PC-3 (cell line): ENCODE measurements around the gene EXOSC10. TPM values are rescaled to one million over a fixed set of nuclear protein-coding genes. Genes with fewer than 3 reads are reported as not detected.

Experiments used
- ATAC-seq: fragments of 200-7000 bp; cut with Tn5 transposase; 2 replicates; pipeline ENCODE4 v1.9.1; 2020; ENCODE audit warnings: mild to moderate bottlenecking, moderate library complexity
- BruUV-seq: library from RNA; stranded (reverse); fragments of 400-500 nt; replicated peaks from 2 replicates; lab custom pipeline; 2021; lab: Mats Ljungman, UMichigan
- CTCF ChIA-PET: fragments of 300-600 bp; sonication (Branson Sonifier 250); formaldehyde crosslinking; loops from one replicate; lab custom pipeline; 2022; ENCODE audit warnings: antibody characterized with exemption; lab: Charles Lee
- POLR2A ChIA-PET: fragments of 300-600 bp; sonication (Branson Sonifier 250); formaldehyde crosslinking; loops from one replicate; lab custom pipeline; 2022; ENCODE audit warnings: antibody characterized with exemption; ENCODE audit not compliant: unreplicated experiment; lab: Charles Lee
- DNase-seq: peaks from one replicate; pipeline ENCODE4 v3.0.0-alpha.2; 2015
- H2AFZ ChIP-seq: fragments of 300-600 bp; sonication (generic); 2 replicates; pipeline ENCODE4 v1.6.0; 2016; ENCODE audit warnings: antibody characterized with exemption, low read length
- H3F3A ChIP-seq: fragments of 300-600 bp; sonication (generic); one replicate; pipeline ENCODE4 v1.6.0; 2017; ENCODE audit warnings: antibody characterized with exemption, low read length, control low read depth, mild to moderate bottlenecking; ENCODE audit not compliant: unreplicated experiment
- H3K27ac ChIP-seq: fragments of 300-600 bp; sonication (generic); 2 replicates; pipeline ENCODE4 v1.5.1; 2016; ENCODE audit warnings: mild to moderate bottlenecking, low read length
- H3K27me3 ChIP-seq: fragments of 300-600 bp; sonication (generic); 2 replicates; pipeline ENCODE4 v1.6.1; 2016; ENCODE audit warnings: low read length, mixed read lengths
- H3K36me3 ChIP-seq: fragments of 300-600 bp; sonication (generic); 2 replicates; pipeline ENCODE4 v1.6.1; 2016; ENCODE audit warnings: low read depth, mixed run types, low read length, mixed read lengths
- H3K4me1 ChIP-seq: fragments of 300-600 bp; sonication (generic); 2 replicates; pipeline ENCODE4 v1.5.1; 2016; ENCODE audit warnings: low read length; ENCODE audit not compliant: insufficient read depth
- H3K4me2 ChIP-seq: fragments of 300-600 bp; sonication (generic); 2 replicates; pipeline ENCODE4 v1.6.0; 2016; ENCODE audit warnings: low read length
- H3K4me3 ChIP-seq: fragments of 300-600 bp; sonication (generic); 2 replicates; pipeline ENCODE4 v1.5.1; 2016; ENCODE audit warnings: mild to moderate bottlenecking, low read length, mixed read lengths
- H3K79me2 ChIP-seq: fragments of 300-600 bp; sonication (generic); 2 replicates; pipeline ENCODE4 v1.6.1; 2017; ENCODE audit warnings: low read length, mixed read lengths
- H3K9ac ChIP-seq: fragments of 300-600 bp; sonication (generic); 2 replicates; pipeline ENCODE4 v1.6.0; 2016; ENCODE audit warnings: mild to moderate bottlenecking, low read length
- H3K9me2 ChIP-seq: fragments of 300-600 bp; sonication (generic); replicated peaks from 2 replicates; pipeline ENCODE4 v1.6.1; 2016; ENCODE audit warnings: mixed run types, low read length, mixed read lengths
- H3K9me3 ChIP-seq: fragments of 300-600 bp; sonication (generic); 2 replicates; pipeline ENCODE4 v1.6.1; 2016; ENCODE audit warnings: low read length, mixed read lengths
- H4K20me1 ChIP-seq: fragments of 300-600 bp; sonication (generic); 2 replicates; pipeline ENCODE4 v1.6.1; 2016; ENCODE audit warnings: low read length, mixed read lengths
- CTCF ChIP-seq: fragments of 300-600 bp; sonication (generic); conservative IDR thresholded peaks from 2 replicates; pipeline ENCODE4 v1.5.1; 2017; ENCODE audit warnings: antibody characterized with exemption, low read depth, mild to moderate bottlenecking, low read length
- EZH2 ChIP-seq: fragments of 300-600 bp; sonication (generic); IDR thresholded peaks from one replicate; pipeline ENCODE4 v1.6.1; 2017; ENCODE audit warnings: antibody characterized with exemption, mild to moderate bottlenecking, low read length; ENCODE audit not compliant: unreplicated experiment
- EZH2phosphoT487 ChIP-seq: fragments of 300-600 bp; sonication (generic); IDR thresholded peaks from 2 replicates; pipeline ENCODE4 v1.6.1; 2018; ENCODE audit warnings: mild to moderate bottlenecking, antibody characterized with exemption, low read length, borderline replicate concordance
- intact Hi-C: fragments of 100-400 bp; cut with micrococcal nuclease; formaldehyde crosslinking; loops from 2 replicates; pipeline ENCODE4 v1.9.0; 2023
- total RNA-seq: library from RNA; depleted of rRNA; stranded (reverse); fragments of >200 nt; gene quantifications from 2 replicates; pipeline ENCODE4 v1.2.3, GENCODE V29; 2014

The EXOSC10 gene
- total RNA-seq, 1 experiment from 2014 or later, result 96.3 TPM

- TF ChIP-seq CTCF (no peak), EZH2phosphoT487 (no peak), EZH2 (no peak)
- Histone ChIP-seq H3K4me3 (no peak overlapping the region), H3K36me3 (peaks cover 61% of the 10 kb centered on the region), H4K20me1 (no peaks in the 10 kb centered on the region), H3K9ac (no peak overlapping the region), H3K9me2 (no peaks in the 10 kb centered on the region), H3K27me3 (no peaks in the 10 kb centered on the region), H3K4me2 (no peak overlapping the region), H3K27ac (no peak overlapping the region), H3K79me2 (no peaks in the 10 kb centered on the region), H2AFZ (no peak overlapping the region), H3K4me1 (no peaks in the 10 kb centered on the region), H3K9me3 (no peaks in the 10 kb centered on the region), H3F3A (no peaks in the 10 kb centered on the region)
- intact Hi-C loops, result no loop called here
- ChIA-PET POLR2A (no interaction called here), CTCF (no interaction called here)
- no peak for ATAC-seq
- TSS peak; percentile 26 for BruUV-seq
- DNase-seq, result no peak
These were observed 28.8 kb downstream of the EXOSC10 start for GRCh38 chr1:11070876-11071275.

GRCh38 chr1:11068600-11069473 lies 30.8 kb downstream of the EXOSC10 start:
- DNase-seq (no peak), ATAC-seq (no peak)
- Histone ChIP-seq H3F3A (no peaks in the 10 kb centered on the region), H3K9me2 (no peaks in the 10 kb centered on the region), H3K9me3 (no peaks in the 10 kb centered on the region), H4K20me1 (no peaks in the 10 kb centered on the region), H3K27me3 (no peaks in the 10 kb centered on the region), H2AFZ (no peak overlapping the region), H3K4me1 (no peaks in the 10 kb centered on the region), H3K79me2 (no peaks in the 10 kb centered on the region), H3K27ac (no peak overlapping the region), H3K4me3 (no peak overlapping the region), H3K4me2 (no peak overlapping the region), H3K36me3 (peaks cover 60% of the 10 kb centered on the region), H3K9ac (no peak overlapping the region)
- TF ChIP-seq CTCF, result no peak
- no peak for TF ChIP-seq EZH2
- BruUV-seq, result no TSS peak
- ChIA-PET POLR2A (no interaction called here), CTCF (no interaction called here)
- intact Hi-C loops, result no loop called here
